Right ventricle myocardium inferior (tissue), 1 donor: ENCODE data around the gene MGLL. TPM values are rescaled to one million over a fixed set of nuclear protein-coding genes. Genes with fewer than 3 reads are reported as not detected.

ENCODE experiments used
- ATAC-seq: fragments of 200-7000 bp; cut with Tn5 transposase; one replicate; pipeline ENCODE4 v1.9.1; 2020; ENCODE audit warnings: mild to moderate bottlenecking, moderate library complexity
- DNase-seq: peaks from one replicate; pipeline ENCODE4 v3.0.0; 2021; ENCODE audit errors: missing footprints
- intact Hi-C: fragments of 100-400 bp; cut with DNase I; formaldehyde crosslinking; loops from one replicate; pipeline ENCODE4 v1.11.0; 2022
- total RNA-seq: library from RNA; stranded (reverse); fragmentation: NEBNext Ultra II Directional; extraction: Animal tissue kit (Norgen Biotek cat#: 25700); gene quantifications from one replicate; pipeline ENCODE4 v1.2.1, GENCODE V29; 2021
- donor health status: DM: no; HTN: yes; CAD: no; lungs with severe emphysema.

Gene MGLL
- total RNA-seq, 1 donor from 2014 or later, result 74.1 TPM

DNA sequence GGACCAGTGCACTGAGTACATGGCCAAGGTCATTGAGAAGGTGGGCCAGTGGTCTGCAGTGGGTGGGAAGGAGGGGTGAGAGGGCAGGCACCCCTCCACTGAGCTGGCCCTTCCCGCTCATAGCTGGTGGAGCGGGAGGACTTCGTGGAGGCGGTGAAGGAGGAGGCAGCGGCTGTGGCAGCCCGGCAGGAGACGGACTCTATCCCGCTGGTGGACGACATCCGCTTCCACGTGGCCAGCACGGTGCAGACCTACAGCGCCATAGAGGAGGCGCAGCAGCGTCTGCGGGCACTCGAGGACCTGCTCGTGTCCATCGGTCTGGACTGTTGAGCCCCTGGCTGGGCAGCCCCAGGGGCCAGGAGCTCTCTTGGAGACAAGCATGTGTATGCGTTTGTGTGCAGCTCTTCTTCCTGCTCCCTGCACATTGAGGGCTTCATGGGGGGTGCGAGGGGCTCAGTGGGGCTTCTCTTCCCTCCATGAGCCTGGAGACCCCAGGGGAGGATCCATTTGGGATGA, 142.1 kb downstream of the MGLL start:
- ATAC-seq, result no peak
- intact Hi-C loops, result no loop called here
- DNase-seq, result no peak

DNA sequence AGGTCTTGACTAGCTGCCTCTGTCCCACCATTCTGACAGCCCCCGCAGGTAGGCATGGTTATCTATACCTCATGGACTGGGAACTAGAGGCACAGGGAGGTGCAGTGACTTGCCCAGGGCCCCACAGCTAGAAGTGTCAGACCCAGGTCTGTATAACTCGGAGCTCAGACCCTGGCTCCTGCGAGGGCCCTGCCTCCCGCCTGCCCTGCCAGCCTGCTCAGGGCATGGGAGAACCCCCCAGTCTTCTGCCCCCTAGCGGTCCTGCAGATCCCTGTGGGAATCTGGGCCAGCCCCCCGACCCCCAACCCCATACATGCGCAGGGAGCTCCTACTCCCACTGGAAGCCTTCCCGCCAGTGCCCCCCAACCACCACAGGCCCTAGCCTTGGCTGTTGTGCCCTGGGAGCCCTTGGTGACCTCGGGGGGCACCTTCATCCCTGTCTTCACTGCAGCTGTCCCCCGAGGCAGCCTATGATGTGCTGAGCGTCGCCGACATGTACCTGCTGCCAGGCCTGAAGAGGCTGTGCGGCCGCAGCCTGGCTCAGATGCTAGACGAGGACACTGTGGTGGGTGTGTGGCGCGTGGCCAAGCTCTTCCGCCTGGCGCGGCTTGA, 142.7 kb downstream of the MGLL start:
- intact Hi-C loops, result no loop called here
- DNase-seq (no peak), ATAC-seq (no peak)

DNA sequence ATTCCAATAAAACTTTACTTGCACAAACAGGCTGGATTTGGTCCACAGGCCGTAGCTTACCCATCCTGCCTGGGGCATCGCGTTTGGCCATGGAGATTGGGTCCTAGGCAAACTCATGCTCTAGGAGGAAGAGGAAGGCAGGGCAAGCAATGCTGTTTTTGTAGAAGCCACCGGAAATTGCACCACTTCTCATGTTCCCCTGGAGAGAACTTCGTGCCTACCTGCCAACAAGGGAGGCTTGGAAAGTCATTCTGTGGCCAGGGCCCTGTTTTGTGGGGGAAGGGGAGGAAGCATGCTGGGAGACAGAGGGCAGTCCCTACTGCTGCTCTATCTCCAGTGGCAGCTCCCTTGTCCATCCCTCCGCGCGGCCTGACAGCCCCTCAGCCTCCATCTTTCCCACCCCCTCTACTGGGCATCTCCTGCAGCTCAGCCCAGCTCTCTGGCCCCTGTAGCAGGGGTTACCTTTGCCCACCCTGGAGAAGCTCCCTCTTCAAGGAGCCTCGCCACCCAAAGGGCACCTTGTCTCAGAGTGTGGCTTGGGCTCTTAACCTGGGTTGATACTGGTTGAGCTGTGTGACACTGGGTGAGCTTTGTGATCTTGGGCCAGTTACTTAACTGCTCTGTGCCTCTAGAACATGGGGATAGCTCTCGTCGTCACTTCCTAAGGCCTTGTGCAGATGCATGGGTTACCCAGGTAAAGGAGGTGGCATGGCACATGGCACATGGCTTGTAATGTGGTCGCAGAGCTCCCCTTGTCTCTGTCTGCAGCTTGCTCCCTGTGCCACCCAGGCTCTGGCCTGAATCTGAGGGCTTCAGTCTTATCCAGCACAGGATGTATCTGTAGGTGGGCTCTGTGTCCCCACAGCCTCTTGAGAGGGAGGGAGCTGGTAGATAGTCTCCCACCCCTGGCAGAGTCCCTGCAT, 143.4 kb downstream of the MGLL start:
- DNase-seq, result no peak
- intact Hi-C loops, result no loop called here
- peak; percentile 3 for ATAC-seq

DNA sequence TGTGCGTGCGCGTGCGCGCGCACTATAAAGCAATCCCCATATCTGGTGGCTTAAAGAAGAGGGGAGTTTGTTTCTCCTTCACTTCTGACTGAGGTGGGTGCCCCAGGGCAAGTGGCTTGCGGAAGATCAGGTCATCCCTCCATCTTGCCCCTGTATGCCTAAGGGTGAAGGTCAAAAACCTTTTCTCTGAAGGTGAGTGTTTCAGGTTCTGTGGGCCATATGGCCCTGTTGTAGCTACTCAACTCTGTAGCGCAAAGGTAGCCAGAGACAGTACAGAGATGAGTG, 144.1 kb downstream of the MGLL start:
- ATAC-seq (no peak), DNase-seq (no peak)
- intact Hi-C loops, result no loop called here

DNA sequence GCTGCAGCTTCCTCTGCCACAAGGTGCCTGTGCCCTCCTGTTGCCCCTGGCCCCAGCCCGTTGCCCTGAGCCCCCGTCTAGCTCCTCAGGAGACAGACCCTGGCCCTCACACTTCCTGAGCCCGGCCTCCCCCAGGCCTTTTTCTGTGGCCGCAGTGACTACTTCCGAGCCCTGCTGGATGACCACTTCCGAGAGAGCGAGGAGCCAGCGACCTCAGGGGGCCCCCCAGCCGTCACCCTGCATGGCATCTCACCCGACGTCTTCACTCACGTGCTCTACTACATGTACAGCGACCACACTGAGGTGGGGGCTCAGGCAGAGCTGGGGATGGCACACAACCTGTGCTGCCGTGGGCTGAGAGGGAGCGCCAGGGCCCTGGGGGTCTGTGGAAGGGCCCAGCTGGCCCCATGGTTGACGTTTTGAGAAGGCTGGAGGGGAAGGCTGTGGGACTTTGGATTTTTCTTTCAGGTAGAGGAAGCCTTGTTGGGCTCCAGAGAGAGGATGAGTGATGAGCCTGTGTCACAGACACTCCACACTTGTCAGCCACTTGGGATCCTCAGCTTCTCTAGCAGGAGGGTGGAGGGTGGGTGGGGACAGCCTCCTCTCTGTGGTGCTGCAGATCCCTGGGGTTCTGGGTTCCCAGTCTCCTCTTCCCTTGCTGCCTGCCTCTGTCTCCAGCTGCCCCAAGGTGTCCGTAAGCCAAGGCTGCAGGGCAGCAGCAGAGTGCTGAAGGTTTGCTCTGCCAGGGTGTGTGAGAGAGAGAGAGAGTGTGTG, 144.6 kb downstream of the MGLL start:
- no peak for ATAC-seq
- intact Hi-C loops, result no loop called here
- DNase-seq, result no peak

DNA sequence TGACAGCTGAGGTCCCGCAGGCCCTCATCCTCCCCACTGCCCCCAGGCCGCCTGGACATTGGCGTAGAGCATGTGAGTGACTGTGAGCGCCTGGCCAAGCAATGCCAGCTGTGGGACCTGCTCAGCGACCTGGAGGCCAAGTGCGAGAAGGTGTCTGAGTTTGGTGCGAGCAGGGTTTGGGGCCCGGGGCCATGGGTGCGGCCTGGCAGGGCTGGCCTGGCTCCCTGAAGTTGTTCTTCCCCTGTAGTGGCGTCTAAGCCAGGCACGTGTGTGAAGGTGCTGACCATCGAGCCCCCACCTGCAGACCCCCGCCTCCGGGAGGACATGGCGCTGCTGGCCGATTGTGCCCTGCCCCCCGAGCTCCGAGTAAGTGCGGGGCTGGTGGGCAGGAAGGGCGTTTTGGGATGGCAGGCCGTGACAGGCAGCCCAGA, 145.4 kb downstream of the MGLL start:
- intact Hi-C loops, result no loop called here
- DNase-seq, result no peak

DNA sequence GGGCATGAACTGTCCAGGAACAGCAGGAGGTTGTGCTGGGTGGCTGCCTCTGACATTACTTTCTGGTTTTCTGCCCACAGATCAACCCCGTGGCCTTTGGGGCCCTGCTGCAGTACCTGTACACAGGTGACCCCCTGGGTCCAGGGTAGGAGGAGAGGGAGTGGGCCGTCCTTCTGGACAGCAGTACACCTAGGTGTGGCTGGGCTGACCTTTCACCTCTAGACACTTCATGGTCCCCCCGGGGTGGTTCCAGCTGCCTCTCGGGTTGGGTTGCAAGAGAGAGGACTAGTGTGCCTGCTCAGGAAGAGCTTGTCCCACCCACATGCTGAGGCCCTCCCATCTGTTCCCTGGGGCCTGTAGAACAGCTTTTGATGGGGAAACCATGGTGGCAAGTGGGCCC, 145.9 kb downstream of the MGLL start:
- no peak for ATAC-seq
- intact Hi-C loops, result no loop called here
- DNase-seq, result no peak

More for the DNA sequence above, 145.4 kb downstream of the MGLL start:
- no peak for ATAC-seq

DNA sequence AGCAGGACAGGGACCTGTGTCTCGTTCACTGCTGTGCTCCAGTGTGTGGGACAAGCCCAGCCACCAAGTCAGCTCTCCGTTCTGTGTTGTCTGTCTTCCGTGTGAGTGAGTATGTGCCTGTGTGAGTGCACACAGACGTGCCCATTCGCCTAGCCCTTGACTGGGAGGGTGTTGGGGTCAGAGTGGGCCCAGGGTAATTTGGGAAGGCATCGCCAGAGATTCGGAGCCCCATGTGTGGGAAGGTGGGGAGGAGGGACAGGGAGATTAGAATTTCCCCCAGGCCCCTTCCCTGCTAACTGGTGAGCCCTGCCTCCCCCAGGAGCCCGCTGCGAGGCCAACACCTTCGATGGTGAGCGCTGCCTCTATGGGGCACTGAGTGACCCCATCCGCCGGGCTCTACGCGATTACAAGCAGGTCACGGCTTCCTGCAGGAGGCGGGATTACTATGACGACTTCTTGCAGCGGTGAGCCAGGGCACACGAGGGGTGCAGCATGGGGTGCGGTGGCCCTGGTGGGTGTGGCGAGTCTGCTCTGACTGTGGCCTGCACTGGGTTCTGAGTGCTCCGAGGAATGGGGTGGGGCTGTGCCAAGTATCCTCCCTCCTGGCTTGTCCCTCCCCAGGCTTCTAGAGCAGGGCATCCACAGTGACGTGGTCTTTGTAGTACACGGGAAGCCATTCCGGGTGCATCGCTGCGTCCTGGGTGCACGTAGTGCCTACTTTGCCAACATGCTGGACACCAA, 146.5 kb downstream of the MGLL start:
- intact Hi-C loops, result no loop called here
- ATAC-seq, result no peak
- no peak for DNase-seq

DNA sequence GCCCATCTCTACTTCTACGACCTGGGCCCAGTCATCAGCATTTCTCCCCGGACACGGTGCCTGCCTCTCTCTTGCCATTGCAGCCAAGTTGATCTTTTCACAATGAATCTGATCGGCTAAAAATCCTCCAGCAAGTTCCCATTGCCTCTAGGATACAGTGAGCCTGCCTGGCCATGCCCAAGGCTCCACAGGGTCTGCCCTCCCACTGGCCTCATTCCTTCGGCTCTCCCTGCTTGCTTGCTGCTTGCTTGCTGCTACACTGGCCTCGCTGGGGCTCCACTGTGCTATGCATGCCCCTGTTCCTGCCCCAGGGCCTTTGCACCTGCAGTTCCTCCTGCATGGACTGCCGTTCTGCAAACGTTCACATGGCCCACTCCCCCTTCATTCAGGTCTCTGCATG, 147.5 kb downstream of the MGLL start:
- intact Hi-C loops, result loop anchor here (5.0 kb wide), 2 partner anchors 82 to 148 kb away; partner anchors contain the start of genes MGLL and TPRA1
- no peak for ATAC-seq
- no peak for DNase-seq

DNA sequence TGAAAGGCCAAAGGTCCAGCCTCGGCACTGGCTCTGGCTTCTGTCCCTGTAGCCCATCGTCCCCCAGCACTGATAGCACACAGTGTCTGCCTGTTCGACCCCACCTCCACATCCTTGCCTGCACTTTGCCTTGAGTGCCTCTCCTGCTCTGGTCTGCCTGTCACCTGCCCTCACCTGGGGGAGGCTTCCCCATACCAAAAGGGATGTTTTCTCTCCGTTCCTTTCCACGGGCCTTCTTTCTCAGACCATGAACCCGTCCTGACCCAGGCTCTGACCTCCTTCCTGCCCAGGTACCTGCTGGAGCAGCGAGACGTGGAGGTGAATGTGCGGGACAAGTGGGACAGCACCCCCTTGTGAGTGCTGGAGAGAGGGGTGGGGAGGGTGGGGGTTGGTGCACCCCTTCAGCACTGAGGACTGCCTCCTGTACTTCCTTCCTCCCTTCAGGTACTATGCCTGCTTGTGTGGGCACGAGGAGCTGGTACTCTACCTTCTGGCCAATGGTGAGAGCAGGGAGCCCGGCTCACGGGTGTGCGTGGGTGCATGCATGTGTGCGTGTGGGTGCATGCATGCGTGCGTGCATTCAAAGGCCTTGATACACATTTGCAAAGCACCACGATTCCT, 148.1 kb downstream of the MGLL start:
- ATAC-seq, result no peak
- no peak for DNase-seq
- intact Hi-C loops, result loop anchor here (5.0 kb wide), 2 partner anchors 82 to 148 kb away; partner anchors contain the start of genes MGLL and TPRA1

DNA sequence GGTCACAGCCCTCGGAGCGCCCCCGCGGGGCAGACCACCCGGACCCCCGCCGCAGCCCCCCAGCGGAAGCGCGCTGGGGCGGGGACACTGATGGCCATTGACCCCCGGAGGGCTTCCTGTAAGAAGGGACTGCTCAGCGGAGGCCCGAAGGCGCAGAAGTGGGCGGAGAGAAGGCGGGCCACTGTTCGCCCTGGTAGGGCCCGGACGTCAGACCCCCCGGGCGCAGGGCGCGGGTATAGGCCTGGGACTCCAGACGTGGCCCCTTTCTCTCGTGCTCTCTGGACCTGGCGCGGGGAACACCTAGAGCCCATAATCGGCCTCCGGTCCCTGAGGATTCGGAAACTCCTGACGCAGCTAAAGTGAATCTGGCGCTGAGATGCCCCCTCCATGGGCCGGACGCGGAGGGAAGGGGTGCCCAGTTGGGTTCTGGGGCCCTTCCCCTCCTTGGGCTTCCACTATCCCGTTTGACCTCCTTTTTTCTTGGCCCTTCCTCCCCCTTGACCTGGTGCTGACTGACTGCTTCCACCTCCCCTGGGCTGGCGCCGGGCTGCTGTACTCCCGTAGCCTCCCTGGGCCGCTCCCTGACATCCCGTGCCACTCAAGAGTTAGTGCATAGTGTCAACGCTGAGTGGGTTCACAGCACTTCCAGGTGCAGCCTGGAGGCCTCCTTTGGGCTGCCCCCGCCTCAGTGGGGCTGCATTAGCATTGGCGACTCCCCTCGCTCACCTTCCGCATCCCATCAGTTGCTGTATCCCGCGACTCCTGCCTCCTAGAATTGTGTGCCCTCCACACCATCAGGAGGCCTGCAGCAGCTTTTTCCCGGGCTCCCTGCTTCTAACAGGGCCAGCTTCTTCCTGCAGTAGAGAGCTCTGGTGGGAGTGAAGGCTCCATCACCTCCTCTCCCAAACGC, 148.9 kb downstream of the MGLL start:
- DNase-seq, result no peak
- intact Hi-C loops, result loop anchor here (5.0 kb wide), 2 partner anchors 81 to 149 kb away; partner anchors contain the start of genes MGLL and TPRA1
- ATAC-seq, result peak; percentile 60

DNA sequence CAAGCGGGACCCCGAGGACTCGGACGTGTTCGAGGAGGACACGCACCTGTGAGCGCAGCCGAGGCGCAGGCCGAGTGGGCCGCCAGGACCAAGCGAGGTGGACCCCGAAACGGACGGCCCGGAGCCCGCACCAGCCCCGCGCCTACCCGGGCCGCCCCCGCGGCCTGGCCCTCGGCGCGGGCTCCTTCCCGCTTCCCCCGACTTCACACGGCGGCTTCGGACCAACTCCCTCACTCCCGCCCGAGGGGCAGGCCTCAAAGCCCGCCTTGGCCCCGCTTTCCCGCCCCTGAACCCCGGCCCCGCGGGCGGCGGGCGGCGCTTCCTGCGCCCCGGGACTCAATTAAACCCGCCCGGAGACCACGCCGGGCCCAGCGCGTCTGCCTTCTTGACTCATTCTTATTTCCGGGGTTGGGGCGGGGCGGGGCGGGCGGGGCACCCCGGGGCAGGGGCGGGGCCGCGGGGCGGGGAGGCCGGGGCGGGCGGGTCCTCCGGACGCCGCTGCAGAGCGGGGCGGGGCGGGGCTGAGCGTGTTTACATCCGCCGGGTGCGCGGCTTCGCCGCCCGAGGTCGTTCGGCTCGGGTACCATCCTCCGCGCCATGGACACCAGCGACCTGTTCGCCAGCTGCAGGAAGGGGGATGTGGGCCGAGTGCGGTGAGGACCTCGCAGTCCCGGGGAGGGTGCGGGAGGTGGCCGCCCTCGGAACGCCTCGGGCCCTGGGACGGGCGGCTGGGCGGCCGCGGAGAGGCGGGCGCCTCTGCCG, 149.7 kb downstream of the MGLL start, which contains the start of gene ABTB1:
Gene ABTB1, plus strand, starts transcription at position 524 of the 762 bp plus-strand sequence. Its CDS starts 74 bp downstream, at position 598.
- intact Hi-C loops, result loop anchor here (5.0 kb wide), 2 partner anchors 80 to 150 kb away; partner anchors contain the start of genes MGLL and TPRA1
- ATAC-seq (peak; percentile 90), DNase-seq (peak; percentile 96)

DNA sequence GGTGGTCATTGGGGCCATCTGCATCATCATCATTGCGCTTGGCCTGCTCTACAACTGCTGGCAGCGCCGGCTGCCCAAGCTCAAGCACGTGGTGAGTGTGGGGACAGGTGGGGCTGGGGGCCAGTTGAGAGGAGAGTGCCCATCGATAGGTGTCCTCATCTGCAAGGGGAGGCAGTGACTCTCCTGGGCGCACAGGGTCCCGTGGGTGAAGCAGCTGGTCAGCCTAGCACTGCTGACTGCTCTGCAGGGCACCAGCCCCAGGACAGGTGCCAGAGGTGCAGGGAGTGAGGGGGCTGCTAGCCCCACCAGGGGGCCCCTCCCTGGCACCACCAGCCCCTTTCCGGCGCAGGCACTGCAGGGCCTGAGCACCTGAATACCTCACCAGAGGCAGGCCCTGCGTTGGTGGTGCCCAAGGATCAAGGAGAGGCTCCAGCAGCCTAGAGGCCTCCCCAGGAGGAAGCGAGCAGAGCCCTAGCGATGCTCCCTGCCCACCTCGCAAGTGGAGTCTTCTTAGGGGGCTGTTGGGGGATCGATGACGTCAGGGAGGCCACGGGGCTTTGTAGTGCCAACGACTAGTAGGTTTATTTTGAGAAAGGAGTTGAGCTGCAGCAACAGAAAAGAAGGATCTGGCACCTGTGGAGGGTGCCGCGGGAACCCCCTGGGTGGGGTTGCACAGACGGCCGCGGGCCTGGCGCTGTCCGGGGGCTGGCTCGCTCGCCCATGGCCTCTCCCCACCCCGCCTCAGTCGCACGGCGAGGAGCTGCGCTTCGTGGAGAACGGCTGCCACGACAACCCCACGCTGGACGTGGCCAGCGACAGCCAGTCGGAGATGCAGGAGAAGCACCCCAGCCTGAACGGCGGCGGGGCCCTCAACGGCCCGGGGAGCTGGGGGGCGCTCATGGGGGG, 150.5 kb downstream of the MGLL start:
- intact Hi-C loops, result loop anchor here (5.0 kb wide), 2 partner anchors 79 to 151 kb away; partner anchors contain the start of genes MGLL and TPRA1
- no peak for DNase-seq
- peak; percentile 17 for ATAC-seq

DNA sequence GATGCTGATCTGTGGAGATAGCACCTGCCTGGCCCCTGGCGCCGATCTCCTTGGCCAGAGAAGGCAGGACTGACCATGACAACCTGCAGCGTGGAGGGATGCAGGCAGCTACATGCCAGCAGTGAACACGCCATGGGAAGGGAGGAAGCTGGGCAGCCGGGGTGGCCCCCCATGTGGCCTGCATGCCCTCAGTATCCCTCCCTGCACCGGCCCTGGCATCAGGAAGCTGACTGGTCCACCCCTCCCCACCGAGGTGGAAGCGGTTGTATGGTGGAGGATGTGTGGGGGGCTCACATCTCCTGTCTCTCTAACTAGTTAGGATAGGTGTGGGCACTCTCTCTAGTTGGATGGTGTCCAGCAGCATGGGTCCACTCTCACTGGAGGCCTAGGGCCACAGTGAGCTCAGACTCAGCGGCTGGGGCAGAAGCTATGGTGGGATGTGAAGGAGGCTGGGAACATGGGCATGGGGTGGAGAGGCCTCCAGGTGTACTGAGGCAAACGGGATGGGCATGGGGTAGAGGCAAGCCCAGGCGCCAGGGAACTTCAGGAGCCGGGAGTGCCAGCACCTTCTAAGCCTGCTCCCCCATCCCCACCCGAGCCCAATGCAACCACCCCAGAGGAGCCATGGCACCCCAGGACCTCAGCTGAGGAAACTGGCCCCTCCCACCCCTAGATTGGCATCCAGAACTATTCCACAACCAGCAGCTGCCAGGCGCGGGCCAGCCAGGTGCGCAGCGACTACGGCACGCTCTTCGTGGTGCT, 151.4 kb downstream of the MGLL start:
- DNase-seq (no peak), ATAC-seq (no peak)
- intact Hi-C loops, result loop anchor here (5.0 kb wide), 2 partner anchors 79 to 151 kb away; partner anchors contain the start of genes MGLL and TPRA1
